ENCODE data around the gene MAST4. TPM values are rescaled to one million over a fixed set of nuclear protein-coding genes. Genes with fewer than 3 reads are reported as not detected.

MAST4 gene
- total RNA-seq, 1 experiment from 2014 or later: 10.9 TPM

DNA sequence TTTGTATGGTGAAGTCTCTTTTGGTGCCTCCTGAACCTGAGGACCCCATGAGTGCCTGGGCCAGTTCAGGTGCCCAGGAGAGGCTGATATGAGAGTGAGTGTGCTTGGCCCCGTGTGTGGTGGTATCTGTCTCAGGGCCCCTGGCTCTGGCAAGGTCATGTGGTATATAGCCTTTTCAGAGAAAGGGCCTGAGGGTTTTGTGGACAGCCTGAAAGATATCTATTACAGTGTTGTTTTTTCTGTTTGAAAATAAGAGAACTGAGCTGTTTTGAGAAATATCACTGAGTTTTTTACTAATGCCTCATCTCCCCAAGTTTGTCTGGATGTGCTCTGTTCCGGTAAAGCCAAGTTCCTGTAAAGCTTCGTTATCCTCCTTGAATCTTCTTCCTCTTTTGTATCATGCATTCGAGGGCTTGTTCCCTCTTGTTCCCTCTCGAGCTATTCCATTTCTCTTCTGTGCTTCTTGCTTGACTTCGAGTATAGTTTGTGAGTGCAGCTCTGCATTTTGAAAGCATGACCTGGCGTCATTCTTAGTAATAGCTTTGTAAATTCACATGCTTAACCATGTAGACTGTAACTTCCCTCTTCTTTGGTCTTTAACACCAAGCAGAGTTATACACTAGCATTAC, 122.3 kb downstream of the MAST4 start:
- Mint-ChIP-seq H3K9me3 (ENCODE audit: low read depth, unreplicated experiment) (no peaks in the 10 kb centered on the region), H3K4me1 (ENCODE audit: low read depth, unreplicated experiment) (no peaks in the 10 kb centered on the region), H3K36me3 (ENCODE audit: insufficient read depth, unreplicated experiment) (no peaks in the 10 kb centered on the region), H3K27ac (ENCODE audit: unreplicated experiment) (no peak overlapping the region), H3K4me3 (ENCODE audit: low read depth, unreplicated experiment) (no peak overlapping the region), H3K27me3 (ENCODE audit: unreplicated experiment) (peaks cover 45% of the 10 kb centered on the region)
- no TSS peak for BruUV-seq (replicated peaks)
- no peak for DNase-seq
- TF ChIP-seq, protein P1, sequence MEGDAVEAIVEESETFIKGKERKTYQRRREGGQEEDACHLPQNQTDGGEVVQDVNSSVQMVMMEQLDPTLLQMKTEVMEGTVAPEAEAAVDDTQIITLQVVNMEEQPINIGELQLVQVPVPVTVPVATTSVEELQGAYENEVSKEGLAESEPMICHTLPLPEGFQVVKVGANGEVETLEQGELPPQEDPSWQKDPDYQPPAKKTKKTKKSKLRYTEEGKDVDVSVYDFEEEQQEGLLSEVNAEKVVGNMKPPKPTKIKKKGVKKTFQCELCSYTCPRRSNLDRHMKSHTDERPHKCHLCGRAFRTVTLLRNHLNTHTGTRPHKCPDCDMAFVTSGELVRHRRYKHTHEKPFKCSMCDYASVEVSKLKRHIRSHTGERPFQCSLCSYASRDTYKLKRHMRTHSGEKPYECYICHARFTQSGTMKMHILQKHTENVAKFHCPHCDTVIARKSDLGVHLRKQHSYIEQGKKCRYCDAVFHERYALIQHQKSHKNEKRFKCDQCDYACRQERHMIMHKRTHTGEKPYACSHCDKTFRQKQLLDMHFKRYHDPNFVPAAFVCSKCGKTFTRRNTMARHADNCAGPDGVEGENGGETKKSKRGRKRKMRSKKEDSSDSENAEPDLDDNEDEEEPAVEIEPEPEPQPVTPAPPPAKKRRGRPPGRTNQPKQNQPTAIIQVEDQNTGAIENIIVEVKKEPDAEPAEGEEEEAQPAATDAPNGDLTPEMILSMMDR (IDR thresholded peaks at IDR 0.05; ENCODE audit: unreplicated experiment): no peak
- intact Hi-C loops (cut with micrococcal nuclease; ENCODE audit: unreplicated experiment): no loop called here
- CTCF ChIA-PET: interaction anchor here (0.9 kb wide), 1 partner anchor 412 kb away, joined by 3 read pairs; no protein-coding TSS in a partner anchor

DNA sequence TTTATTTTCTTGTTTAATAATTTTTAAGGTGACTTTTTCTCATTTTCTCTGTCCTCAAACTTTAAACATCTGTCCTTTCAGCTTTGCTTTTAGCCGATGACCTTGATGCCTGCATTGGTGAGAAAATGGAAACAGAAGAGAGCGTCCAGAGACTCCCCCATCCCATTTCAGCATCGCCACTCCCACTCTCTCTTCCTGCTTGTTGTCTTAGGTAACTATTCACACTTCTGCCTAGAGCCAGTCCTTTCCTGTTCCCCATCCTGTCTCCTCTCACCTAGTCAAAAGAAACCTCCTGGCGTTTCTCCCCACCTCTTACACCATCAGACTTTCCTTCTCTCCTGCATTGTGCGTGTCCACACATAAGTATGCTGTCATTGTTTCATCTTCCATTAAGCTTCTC, 124.6 kb downstream of the MAST4 start:
- TF ChIP-seq, protein P1 (IDR thresholded peaks at IDR 0.05; ENCODE audit: unreplicated experiment): no peak
- Mint-ChIP-seq H3K4me1 (ENCODE audit: low read depth, unreplicated experiment) (no peaks in the 10 kb centered on the region), H3K27ac (ENCODE audit: unreplicated experiment) (no peak overlapping the region), H3K27me3 (ENCODE audit: unreplicated experiment) (peaks cover 48% of the 10 kb centered on the region), H3K36me3 (ENCODE audit: insufficient read depth, unreplicated experiment) (no peaks in the 10 kb centered on the region), H3K9me3 (ENCODE audit: low read depth, unreplicated experiment) (no peaks in the 10 kb centered on the region), H3K4me3 (ENCODE audit: low read depth, unreplicated experiment) (no peak overlapping the region)
- intact Hi-C loops (cut with micrococcal nuclease; ENCODE audit: unreplicated experiment): no loop called here
- DNase-seq: no peak
- CTCF ChIA-PET: no interaction called here
- no TSS peak for BruUV-seq (replicated peaks)

DNA sequence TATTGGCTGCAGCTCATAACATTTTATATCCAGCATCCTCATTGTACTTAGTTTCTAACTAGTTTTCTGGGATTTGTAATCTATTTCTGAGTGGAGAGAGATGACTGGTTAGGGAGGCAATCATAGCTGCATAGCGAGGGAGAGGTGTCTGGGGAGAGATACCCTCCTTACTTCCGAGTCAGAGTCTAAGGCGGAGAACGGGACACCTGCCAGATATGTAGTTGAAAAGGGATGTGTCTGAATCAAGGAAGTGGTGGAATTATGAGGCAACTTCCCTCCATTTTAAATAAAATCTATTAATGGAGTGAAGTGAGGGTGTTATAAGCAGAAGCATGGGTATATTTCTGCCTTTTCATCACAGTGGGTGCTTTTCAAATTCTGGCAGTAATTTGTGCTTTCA, 126.5 kb downstream of the MAST4 start:
- no peaks in the 10 kb centered on the region for H3K9me3 Mint-ChIP-seq (ENCODE audit: low read depth, unreplicated experiment)
- H3K27me3 Mint-ChIP-seq (ENCODE audit: unreplicated experiment): peaks cover 67% of the 10 kb centered on the region
- no peak overlapping the region for H3K4me3 Mint-ChIP-seq (ENCODE audit: low read depth, unreplicated experiment)
- CTCF ChIA-PET: no interaction called here
- no peak overlapping the region for H3K27ac Mint-ChIP-seq (ENCODE audit: unreplicated experiment)
- intact Hi-C loops (cut with micrococcal nuclease; ENCODE audit: unreplicated experiment): no loop called here
- no peaks in the 10 kb centered on the region for H3K4me1 Mint-ChIP-seq (ENCODE audit: low read depth, unreplicated experiment)
- TF ChIP-seq, protein P1 (IDR thresholded peaks at IDR 0.05; ENCODE audit: unreplicated experiment): no peak
- BruUV-seq (replicated peaks): no TSS peak
- no peaks in the 10 kb centered on the region for H3K36me3 Mint-ChIP-seq (ENCODE audit: insufficient read depth, unreplicated experiment)
- DNase-seq: no peak

DNA sequence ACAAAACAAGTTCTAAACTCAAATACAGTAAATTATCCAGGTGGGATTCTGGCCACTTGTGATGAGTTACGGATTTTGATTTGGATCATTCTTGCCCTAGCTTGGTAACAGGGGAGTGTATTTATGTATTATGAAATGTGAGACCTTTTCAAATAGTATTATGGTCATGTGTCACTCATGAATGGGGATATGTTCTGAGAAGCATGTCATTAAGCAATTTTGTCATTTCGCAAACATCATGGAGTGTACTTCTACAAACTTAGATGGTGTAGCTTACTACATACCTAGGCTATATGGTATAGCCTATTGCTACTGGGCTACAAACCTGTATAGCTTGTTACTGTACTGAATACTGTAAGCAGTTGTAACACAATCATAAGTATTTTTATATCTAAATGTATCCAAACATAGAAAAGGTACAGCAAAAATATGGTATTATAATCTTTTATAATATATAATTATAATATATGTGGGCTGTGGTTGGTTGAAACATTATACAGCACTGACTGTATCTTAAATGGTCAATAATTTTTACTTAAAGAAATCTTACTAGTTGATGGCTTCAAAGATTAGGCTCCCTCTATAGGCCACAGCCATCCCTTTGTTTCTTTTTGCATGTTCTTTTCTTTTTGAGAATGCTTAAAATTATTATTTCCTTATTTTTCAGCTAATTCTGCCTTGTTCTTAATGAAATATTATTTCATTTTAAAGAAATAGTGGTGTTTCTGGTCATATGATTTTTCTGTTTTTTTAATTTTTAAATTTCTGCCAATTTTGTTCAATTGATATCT, 128.4 kb downstream of the MAST4 start:
- no peak for DNase-seq
- TF ChIP-seq, protein P1 (IDR thresholded peaks at IDR 0.05; ENCODE audit: unreplicated experiment): no peak

More for the DNA sequence above, 128.4 kb downstream of the MAST4 start:
- Mint-ChIP-seq H3K4me3 (ENCODE audit: low read depth, unreplicated experiment) (no peak overlapping the region), H3K9me3 (ENCODE audit: low read depth, unreplicated experiment) (no peaks in the 10 kb centered on the region), H3K27me3 (ENCODE audit: unreplicated experiment) (peaks cover 57% of the 10 kb centered on the region), H3K4me1 (ENCODE audit: low read depth, unreplicated experiment) (no peaks in the 10 kb centered on the region), H3K27ac (ENCODE audit: unreplicated experiment) (no peak overlapping the region), H3K36me3 (ENCODE audit: insufficient read depth, unreplicated experiment) (no peaks in the 10 kb centered on the region)
- CTCF ChIA-PET: no interaction called here
- BruUV-seq (replicated peaks): no TSS peak
- intact Hi-C loops (cut with micrococcal nuclease; ENCODE audit: unreplicated experiment): no loop called here
